WTC11 (cell line): Measurements from ENCODE around the gene COL19A1. TPM values are rescaled to one million over a fixed set of nuclear protein-coding genes. Genes with fewer than 3 reads are reported as not detected.

Experiments
- ATAC-seq: fragments of 200-7000 bp; cut with Tn5 transposase; 2 replicates; pipeline ENCODE4 v1.10.0; 2021; ENCODE audit warnings: mild to moderate bottlenecking, moderate library complexity
- CTCF ChIA-PET: fragments of 300-600 bp; sonication (Branson Sonifier 250); formaldehyde crosslinking; loops from one replicate; lab custom pipeline; 2021; ENCODE audit warnings: antibody characterized with exemption; lab: Charles Lee
- POLR2A ChIA-PET: fragments of 350-600 bp; sonication (Branson Sonifier 250); formaldehyde crosslinking; loops from one replicate; lab custom pipeline; 2021; ENCODE audit warnings: antibody characterized with exemption; lab: Charles Lee
- DNase-seq: peaks from one replicate; pipeline ENCODE4 v3.0.0; 2021; ENCODE audit warnings: low spot score
- H3K27ac Mint-ChIP-seq: 2 replicates; pipeline ENCODE4 v1.8.0; 2021; ENCODE audit warnings: mixed read lengths
- H3K27me3 Mint-ChIP-seq: 2 replicates; pipeline ENCODE4 v1.8.0; 2021; ENCODE audit warnings: low read depth, mild to moderate bottlenecking, moderate library complexity, mixed read lengths
- H3K36me3 Mint-ChIP-seq: 2 replicates; pipeline ENCODE4 v1.8.0; 2021; ENCODE audit warnings: mixed read lengths
- H3K4me1 Mint-ChIP-seq: 2 replicates; pipeline ENCODE4 v1.8.0; 2022; ENCODE audit warnings: mixed read lengths
- H3K4me3 Mint-ChIP-seq: 2 replicates; pipeline ENCODE4 v1.8.0; 2021; ENCODE audit warnings: mild to moderate bottlenecking, moderate library complexity, mixed read lengths
- H3K9me3 Mint-ChIP-seq: 2 replicates; pipeline ENCODE4 v1.8.0; 2021; ENCODE audit warnings: mixed read lengths
- CREB1 ChIP-seq: sonication (generic); formaldehyde crosslinking; IDR thresholded peaks from 2 replicates; pipeline ENCODE4 v1.8.0; 2023; ENCODE audit warnings: mild to moderate bottlenecking, missing genetic modification reagents
- CREM ChIP-seq: sonication (generic); formaldehyde crosslinking; IDR thresholded peaks from 2 replicates; pipeline ENCODE4 v1.8.1; 2022; ENCODE audit warnings: mild to moderate bottlenecking, missing genetic modification reagents, moderate library complexity
- ELF4 ChIP-seq: sonication (generic); formaldehyde crosslinking; IDR thresholded peaks from 2 replicates; pipeline ENCODE4 v1.8.1; 2022; ENCODE audit warnings: low read depth, mild to moderate bottlenecking, moderate library complexity, missing genetic modification reagents
- ETV6 ChIP-seq: sonication (generic); formaldehyde crosslinking; IDR thresholded peaks from 2 replicates; pipeline ENCODE4 v1.8.1; 2022; ENCODE audit warnings: mild to moderate bottlenecking, missing genetic modification reagents
- FOXP1 ChIP-seq: sonication (generic); formaldehyde crosslinking; IDR thresholded peaks from 2 replicates; pipeline ENCODE4 v1.8.0; 2022; ENCODE audit warnings: missing genetic modification reagents, mild to moderate bottlenecking, moderate library complexity, borderline replicate concordance
- GRHL2 ChIP-seq: fragments of 250-450 bp; sonication (Bioruptor Pico); IDR thresholded peaks from 2 replicates; pipeline ENCODE4 v1.8.0; 2022; ENCODE audit warnings: mild to moderate bottlenecking, moderate library complexity; ENCODE audit not compliant: insufficient replicate concordance, severe bottlenecking
- IRF1 ChIP-seq: sonication (generic); formaldehyde crosslinking; IDR thresholded peaks from 2 replicates; pipeline ENCODE4 v1.8.0; 2023; ENCODE audit warnings: missing genetic modification reagents
- JUN ChIP-seq: sonication (generic); formaldehyde crosslinking; IDR thresholded peaks from 2 replicates; pipeline ENCODE4 v1.8.0; 2023; ENCODE audit warnings: mild to moderate bottlenecking, missing genetic modification reagents
- NR2C2 ChIP-seq: sonication (generic); formaldehyde crosslinking; IDR thresholded peaks from 2 replicates; pipeline ENCODE4 v1.8.0; 2022; ENCODE audit warnings: mild to moderate bottlenecking, missing genetic modification reagents
- RORB ChIP-seq: fragments of 250-450 bp; sonication (Bioruptor Pico); IDR thresholded peaks from 2 replicates; pipeline ENCODE4 v1.9.0; 2021; ENCODE audit warnings: mild to moderate bottlenecking
- TCF7 ChIP-seq: sonication (generic); formaldehyde crosslinking; IDR thresholded peaks from 2 replicates; pipeline ENCODE4 v1.8.0; 2022; ENCODE audit warnings: mild to moderate bottlenecking, low read depth, missing genetic modification reagents, moderate library complexity
- TEAD4 ChIP-seq: sonication (generic); formaldehyde crosslinking; IDR thresholded peaks from 2 replicates; pipeline ENCODE4 v1.8.0; 2022; ENCODE audit warnings: mild to moderate bottlenecking, missing genetic modification reagents
- ZBTB21 ChIP-seq: sonication (generic); formaldehyde crosslinking; IDR thresholded peaks from 2 replicates; pipeline ENCODE4 v1.8.1; 2023; ENCODE audit warnings: mild to moderate bottlenecking, missing genetic modification reagents, borderline replicate concordance
- ZNF219 ChIP-seq: sonication (generic); formaldehyde crosslinking; IDR thresholded peaks from 2 replicates; pipeline ENCODE4 v1.8.0; 2023; ENCODE audit warnings: missing genetic modification reagents, mild to moderate bottlenecking, borderline replicate concordance
- ZNF396 ChIP-seq: fragments of 250-450 bp; sonication (Bioruptor Pico); IDR thresholded peaks from 2 replicates; pipeline ENCODE4 v1.8.0; 2021; ENCODE audit warnings: mild to moderate bottlenecking, moderate library complexity, borderline replicate concordance
- ZNF425 ChIP-seq: fragments of 250-450 bp; sonication (Bioruptor Pico); conservative IDR thresholded peaks from 2 replicates; pipeline ENCODE4 v1.9.0; 2021; ENCODE audit warnings: mild to moderate bottlenecking
- ZNF512 ChIP-seq: sonication (generic); formaldehyde crosslinking; IDR thresholded peaks from 2 replicates; pipeline ENCODE4 v1.8.1; 2022; ENCODE audit warnings: missing genetic modification reagents, borderline replicate concordance
- total RNA-seq: library from RNA; stranded (reverse); gene quantifications from 3 replicates; pipeline ENCODE4 v1.2.3, GENCODE V29; 2021
- TF ChIP-seq, protein P1 (sequence below): fragments of 250-450 bp; sonication (Bioruptor Pico); IDR thresholded peaks from 2 replicates; pipeline ENCODE4 v1.9.0; 2021; ENCODE audit warnings: mild to moderate bottlenecking
- TF ChIP-seq, protein P2 (sequence below): sonication (generic); formaldehyde crosslinking; IDR thresholded peaks from 2 replicates; pipeline ENCODE4 v1.8.1; 2023; ENCODE audit warnings: mild to moderate bottlenecking, moderate library complexity, missing genetic modification reagents
- TF ChIP-seq, protein P3 (sequence below): sonication (generic); formaldehyde crosslinking; IDR thresholded peaks from 2 replicates; pipeline ENCODE4 v1.8.1; 2023; ENCODE audit warnings: mild to moderate bottlenecking, missing genetic modification reagents
- TF ChIP-seq, protein P4 (sequence below): sonication (generic); formaldehyde crosslinking; IDR thresholded peaks from 2 replicates; pipeline ENCODE4 v1.8.1; 2022; ENCODE audit warnings: low read depth, mild to moderate bottlenecking, moderate library complexity, missing genetic modification reagents, borderline replicate concordance
- TF ChIP-seq, protein P5 (sequence below): sonication (generic); formaldehyde crosslinking; IDR thresholded peaks from 2 replicates; pipeline ENCODE4 v1.8.0; 2022; ENCODE audit warnings: mild to moderate bottlenecking, missing genetic modification reagents
- TF ChIP-seq, protein P6 (sequence below): sonication (generic); formaldehyde crosslinking; IDR thresholded peaks from 2 replicates; pipeline ENCODE4 v1.8.1; 2023; ENCODE audit warnings: mild to moderate bottlenecking, missing genetic modification reagents, moderate library complexity

COL19A1 gene
- total RNA-seq, 1 experiment from 2014 or later, result not detected

GRCh38 chr6:70186461-70186860 is 320.1 kb downstream of the COL19A1 start (continued):
- TF ChIP-seq ZNF425 (CRISPR knock-in tag) (no peak), CREB1 (CRISPR knock-in tag) (no peak), ELF4 (CRISPR knock-in tag) (no peak), IRF1 (no peak), ZNF219 (no peak), TCF7 (CRISPR knock-in tag) (no peak), CREM (CRISPR knock-in tag) (no peak), TEAD4 (CRISPR knock-in tag) (no peak), RORB (CRISPR knock-in tag) (no peak)
- TF ChIP-seq, protein P1, sequence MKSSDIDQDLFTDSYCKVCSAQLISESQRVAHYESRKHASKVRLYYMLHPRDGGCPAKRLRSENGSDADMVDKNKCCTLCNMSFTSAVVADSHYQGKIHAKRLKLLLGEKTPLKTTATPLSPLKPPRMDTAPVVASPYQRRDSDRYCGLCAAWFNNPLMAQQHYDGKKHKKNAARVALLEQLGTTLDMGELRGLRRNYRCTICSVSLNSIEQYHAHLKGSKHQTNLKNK (CRISPR knock-in tag), result no peak
- TF ChIP-seq, protein P2, sequence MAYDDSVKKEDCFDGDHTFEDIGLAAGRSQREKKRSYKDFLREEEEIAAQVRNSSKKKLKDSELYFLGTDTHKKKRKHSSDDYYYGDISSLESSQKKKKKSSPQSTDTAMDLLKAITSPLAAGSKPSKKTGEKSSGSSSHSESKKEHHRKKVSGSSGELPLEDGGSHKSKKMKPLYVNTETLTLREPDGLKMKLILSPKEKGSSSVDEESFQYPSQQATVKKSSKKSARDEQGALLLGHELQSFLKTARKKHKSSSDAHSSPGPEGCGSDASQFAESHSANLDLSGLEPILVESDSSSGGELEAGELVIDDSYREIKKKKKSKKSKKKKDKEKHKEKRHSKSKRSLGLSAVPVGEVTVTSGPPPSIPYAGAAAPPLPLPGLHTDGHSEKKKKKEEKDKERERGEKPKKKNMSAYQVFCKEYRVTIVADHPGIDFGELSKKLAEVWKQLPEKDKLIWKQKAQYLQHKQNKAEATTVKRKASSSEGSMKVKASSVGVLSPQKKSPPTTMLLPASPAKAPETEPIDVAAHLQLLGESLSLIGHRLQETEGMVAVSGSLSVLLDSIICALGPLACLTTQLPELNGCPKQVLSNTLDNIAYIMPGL, result no peak
- TF ChIP-seq, all 79 proteins: peak for 0

DNA sequence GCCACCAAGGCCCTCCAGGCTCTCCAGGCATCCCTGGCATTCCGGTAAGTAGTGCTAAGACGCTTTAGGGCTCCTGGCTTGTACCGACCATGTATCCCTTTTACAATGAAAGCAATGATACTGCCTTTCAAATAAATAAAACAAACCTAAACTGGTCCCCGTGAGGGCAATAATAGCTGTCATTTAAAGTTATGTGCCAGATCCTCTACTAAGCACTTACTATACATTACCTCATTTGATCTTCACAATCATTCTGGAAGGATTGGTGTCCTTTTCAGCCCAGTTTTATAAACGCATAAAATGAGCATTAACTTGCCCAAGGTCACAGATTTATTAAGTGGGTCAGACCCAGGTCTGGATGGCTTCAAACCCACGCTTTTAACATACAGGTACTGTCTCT is 321.8 kb downstream of the COL19A1 start:
- POLR2A ChIA-PET, result no interaction called here
- H3K27ac Mint-ChIP-seq, result no peak overlapping the region
- no peaks in the 10 kb centered on the region for H3K36me3 Mint-ChIP-seq
- no peaks in the 10 kb centered on the region for H3K4me1 Mint-ChIP-seq
- no peaks in the 10 kb centered on the region for H3K27me3 Mint-ChIP-seq
- ATAC-seq, result no peak
- TF ChIP-seq, protein P3, sequence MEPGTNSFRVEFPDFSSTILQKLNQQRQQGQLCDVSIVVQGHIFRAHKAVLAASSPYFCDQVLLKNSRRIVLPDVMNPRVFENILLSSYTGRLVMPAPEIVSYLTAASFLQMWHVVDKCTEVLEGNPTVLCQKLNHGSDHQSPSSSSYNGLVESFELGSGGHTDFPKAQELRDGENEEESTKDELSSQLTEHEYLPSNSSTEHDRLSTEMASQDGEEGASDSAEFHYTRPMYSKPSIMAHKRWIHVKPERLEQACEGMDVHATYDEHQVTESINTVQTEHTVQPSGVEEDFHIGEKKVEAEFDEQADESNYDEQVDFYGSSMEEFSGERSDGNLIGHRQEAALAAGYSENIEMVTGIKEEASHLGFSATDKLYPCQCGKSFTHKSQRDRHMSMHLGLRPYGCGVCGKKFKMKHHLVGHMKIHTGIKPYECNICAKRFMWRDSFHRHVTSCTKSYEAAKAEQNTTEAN (CRISPR knock-in tag), result no peak
- TF ChIP-seq, all 79 proteins: peak for 0
- H3K9me3 Mint-ChIP-seq, result no peaks in the 10 kb centered on the region
- H3K4me3 Mint-ChIP-seq, result no peak overlapping the region
- CTCF ChIA-PET, result no interaction called here
- no peak for DNase-seq

DNA sequence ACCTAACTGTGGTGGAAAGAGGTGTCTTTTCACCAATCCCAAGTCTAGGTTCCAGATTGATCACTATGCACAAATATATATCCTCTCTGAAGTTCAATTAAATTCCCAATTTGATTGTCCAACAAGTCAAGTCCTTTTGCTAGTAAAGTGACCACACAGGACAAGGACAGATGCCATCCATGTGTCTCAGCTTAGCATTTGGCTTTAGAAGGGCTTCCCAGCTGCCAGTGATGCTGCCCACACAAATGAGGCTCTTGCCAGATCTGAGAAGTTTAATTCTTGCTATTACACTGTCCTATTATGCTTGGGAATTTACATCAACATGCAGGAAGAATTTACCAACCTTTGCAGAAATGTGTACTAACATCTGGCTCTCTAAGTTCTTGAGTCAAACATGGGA is 328.1 kb downstream of the COL19A1 start:
- ChIA-PET CTCF (no interaction called here), POLR2A (no interaction called here)
- Mint-ChIP-seq H3K9me3 (no peaks in the 10 kb centered on the region), H3K36me3 (no peaks in the 10 kb centered on the region), H3K27me3 (no peaks in the 10 kb centered on the region), H3K4me3 (no peak overlapping the region), H3K27ac (no peak overlapping the region), H3K4me1 (no peaks in the 10 kb centered on the region)
- ATAC-seq, result no peak
- DNase-seq, result no peak
- no peak for TF ChIP-seq FOXP1 (CRISPR knock-in tag)
- TF ChIP-seq JUN (CRISPR knock-in tag), result no peak
- TF ChIP-seq, protein P4, sequence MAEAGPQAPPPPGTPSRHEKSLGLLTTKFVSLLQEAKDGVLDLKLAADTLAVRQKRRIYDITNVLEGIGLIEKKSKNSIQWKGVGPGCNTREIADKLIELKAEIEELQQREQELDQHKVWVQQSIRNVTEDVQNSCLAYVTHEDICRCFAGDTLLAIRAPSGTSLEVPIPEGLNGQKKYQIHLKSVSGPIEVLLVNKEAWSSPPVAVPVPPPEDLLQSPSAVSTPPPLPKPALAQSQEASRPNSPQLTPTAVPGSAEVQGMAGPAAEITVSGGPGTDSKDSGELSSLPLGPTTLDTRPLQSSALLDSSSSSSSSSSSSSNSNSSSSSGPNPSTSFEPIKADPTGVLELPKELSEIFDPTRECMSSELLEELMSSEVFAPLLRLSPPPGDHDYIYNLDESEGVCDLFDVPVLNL (CRISPR knock-in tag), result no peak
- no peak for TF ChIP-seq ZNF512 (CRISPR knock-in tag)
- TF ChIP-seq ETV6 (CRISPR knock-in tag), result no peak
- TF ChIP-seq NR2C2, result no peak
- TF ChIP-seq ZNF396 (CRISPR knock-in tag), result no peak
- no peak for TF ChIP-seq ZBTB21 (CRISPR knock-in tag)
- no peak for TF ChIP-seq GRHL2 (CRISPR knock-in tag)
- TF ChIP-seq, protein P5, sequence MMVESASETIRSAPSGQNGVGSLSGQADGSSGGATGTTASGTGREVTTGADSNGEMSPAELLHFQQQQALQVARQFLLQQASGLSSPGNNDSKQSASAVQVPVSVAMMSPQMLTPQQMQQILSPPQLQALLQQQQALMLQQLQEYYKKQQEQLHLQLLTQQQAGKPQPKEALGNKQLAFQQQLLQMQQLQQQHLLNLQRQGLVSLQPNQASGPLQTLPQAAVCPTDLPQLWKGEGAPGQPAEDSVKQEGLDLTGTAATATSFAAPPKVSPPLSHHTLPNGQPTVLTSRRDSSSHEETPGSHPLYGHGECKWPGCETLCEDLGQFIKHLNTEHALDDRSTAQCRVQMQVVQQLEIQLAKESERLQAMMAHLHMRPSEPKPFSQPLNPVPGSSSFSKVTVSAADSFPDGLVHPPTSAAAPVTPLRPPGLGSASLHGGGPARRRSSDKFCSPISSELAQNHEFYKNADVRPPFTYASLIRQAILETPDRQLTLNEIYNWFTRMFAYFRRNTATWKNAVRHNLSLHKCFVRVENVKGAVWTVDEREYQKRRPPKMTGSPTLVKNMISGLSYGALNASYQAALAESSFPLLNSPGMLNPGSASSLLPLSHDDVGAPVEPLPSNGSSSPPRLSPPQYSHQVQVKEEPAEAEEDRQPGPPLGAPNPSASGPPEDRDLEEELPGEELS, result no peak
- TF ChIP-seq, protein P6, sequence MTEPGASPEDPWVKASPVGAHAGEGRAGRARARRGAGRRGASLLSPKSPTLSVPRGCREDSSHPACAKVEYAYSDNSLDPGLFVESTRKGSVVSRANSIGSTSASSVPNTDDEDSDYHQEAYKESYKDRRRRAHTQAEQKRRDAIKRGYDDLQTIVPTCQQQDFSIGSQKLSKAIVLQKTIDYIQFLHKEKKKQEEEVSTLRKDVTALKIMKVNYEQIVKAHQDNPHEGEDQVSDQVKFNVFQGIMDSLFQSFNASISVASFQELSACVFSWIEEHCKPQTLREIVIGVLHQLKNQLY (CRISPR knock-in tag), result no peak
